Omental fat pad (tissue), 4 donors: ENCODE results near the gene AOAH. TPM values are rescaled to one million over a fixed set of nuclear protein-coding genes. Genes with fewer than 3 reads are reported as not detected.

Experiments used
- ATAC-seq: fragments of 150-250 bp; one replicate; pipeline ENCODE4 v1.9.1; 2016; ENCODE audit warnings: mild to moderate bottlenecking, moderate library complexity; ENCODE audit not compliant: low FRiP score
- DNase-seq: peaks from one replicate; pipeline ENCODE4 v3.0.0-alpha.2; 2019; ENCODE audit warnings: low spot score
- total RNA-seq, 4 donors: library from RNA; depleted of rRNA; stranded (reverse); fragments of >200 nt; gene quantifications; one replicate each; pipeline ENCODE4 v1.1.0, GENCODE V29; 2016
- TF ChIP-seq, protein P1 (sequence below), 3 donors: fragments of 450-650 bp; IDR thresholded peaks; one replicate each; pipeline ENCODE4 v1.5.1; 2016 to 2017; ENCODE audit warnings: antibody characterized with exemption in 3 of 3, mild to moderate bottlenecking in 3 of 3, moderate library complexity in 2 of 3

Gene AOAH
- total RNA-seq, 4 donors from 2014 or later: 5.8 to 27.9 (median 16.7) TPM

DNA sequence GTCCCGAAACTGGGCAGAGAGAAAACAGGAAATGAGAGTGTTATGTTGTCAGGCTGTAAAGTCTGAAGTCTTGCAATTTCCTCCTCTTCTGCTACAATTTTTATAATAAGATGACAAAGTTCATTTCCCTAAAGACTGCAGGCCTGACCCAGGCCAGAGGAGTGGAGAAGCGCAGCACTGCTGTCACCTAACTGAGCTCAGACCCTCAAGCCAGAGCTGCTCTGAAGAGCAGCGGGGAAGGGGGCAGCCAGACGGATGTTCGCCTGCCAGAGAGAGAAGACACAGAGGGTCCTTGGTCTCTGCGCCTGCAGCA is 12.6 kb upstream of the AOAH start:
- DNase-seq (no peak), ATAC-seq (no peak)
- TF ChIP-seq, protein P1, sequence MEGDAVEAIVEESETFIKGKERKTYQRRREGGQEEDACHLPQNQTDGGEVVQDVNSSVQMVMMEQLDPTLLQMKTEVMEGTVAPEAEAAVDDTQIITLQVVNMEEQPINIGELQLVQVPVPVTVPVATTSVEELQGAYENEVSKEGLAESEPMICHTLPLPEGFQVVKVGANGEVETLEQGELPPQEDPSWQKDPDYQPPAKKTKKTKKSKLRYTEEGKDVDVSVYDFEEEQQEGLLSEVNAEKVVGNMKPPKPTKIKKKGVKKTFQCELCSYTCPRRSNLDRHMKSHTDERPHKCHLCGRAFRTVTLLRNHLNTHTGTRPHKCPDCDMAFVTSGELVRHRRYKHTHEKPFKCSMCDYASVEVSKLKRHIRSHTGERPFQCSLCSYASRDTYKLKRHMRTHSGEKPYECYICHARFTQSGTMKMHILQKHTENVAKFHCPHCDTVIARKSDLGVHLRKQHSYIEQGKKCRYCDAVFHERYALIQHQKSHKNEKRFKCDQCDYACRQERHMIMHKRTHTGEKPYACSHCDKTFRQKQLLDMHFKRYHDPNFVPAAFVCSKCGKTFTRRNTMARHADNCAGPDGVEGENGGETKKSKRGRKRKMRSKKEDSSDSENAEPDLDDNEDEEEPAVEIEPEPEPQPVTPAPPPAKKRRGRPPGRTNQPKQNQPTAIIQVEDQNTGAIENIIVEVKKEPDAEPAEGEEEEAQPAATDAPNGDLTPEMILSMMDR (IDR thresholded peaks at IDR 0.05): no peak

DNA sequence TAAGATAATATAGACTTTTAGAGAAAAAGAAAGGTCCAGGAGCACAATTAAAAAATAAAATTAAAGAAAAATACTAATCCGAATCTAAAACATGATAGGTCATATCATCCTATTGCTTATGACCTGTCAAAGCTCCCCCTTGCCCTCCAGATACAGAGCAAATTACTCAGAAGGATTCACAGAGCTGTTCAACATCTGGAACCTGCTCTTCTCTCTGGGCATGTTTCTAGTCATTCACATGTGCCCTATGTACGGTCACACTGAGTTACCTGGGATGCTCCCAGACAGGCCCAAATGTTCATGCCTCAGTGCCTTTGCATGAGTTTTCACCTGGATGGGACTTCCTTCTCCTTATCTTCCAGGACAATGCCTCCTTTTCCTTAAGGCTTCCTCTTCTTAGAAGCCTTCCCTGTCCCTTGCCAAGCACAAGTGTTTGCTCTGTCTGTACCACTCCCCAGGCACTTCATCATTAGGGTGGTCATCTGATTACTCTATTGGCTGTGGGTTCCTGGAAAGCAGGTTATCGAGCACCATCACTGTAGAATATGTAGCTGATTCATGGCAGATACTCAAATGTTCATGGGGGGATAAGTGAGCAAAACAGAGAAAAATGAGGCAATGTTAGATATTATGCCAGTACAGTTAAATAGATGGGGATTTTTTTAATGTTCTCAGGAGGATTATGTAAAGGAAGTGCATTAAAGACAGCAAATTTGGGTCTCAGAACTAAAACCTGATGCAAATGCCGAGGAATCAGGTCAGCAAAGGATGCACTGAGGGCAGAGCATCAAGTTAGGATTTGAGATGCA is 12.0 kb upstream of the AOAH start:
- no peak for ATAC-seq
- TF ChIP-seq, protein P1 (IDR thresholded peaks at IDR 0.05): no peak
- no peak for DNase-seq

DNA sequence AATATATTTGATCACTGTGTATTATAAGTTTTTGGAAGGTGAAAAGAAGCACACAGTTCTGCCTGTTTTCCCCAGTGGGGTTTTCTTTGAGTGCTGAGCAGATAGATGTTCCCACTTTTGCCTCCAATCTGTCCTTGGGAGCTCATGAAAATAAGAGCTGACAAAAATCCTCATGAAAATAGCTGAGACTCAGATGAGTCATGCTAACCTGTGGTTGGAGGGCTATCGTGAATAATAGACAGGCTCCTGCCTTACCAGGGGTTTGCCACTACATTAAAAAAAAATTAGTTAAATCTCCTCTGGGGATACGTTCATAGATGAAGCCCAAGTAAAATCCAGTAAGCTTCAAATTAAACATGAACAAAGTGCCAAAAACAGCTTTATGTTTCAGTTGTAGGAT is 10.9 kb upstream of the AOAH start:
- ATAC-seq (no peak), DNase-seq (no peak)
- TF ChIP-seq, protein P1 (IDR thresholded peaks at IDR 0.05): no peak

DNA sequence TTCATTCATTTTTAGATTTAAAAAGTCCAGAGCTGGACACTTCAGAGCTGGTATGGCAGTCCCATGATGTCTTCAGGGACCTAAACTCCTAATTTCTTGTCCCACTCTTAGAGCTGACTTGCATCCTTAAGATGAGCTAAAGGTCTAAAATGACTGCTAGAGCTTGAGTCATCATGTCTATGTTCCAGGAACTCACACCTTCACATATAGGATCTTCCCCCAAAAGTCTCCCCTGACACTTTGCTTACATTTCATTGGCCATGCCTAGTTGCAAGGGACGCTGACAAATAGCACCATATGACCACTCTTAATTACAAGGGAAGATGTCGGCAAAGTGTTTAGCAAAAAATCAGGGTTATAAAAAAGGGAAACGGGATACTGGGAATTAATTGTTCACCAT is 10.4 kb upstream of the AOAH start:
- ATAC-seq (no peak), DNase-seq (no peak)
- TF ChIP-seq, protein P1 (IDR thresholded peaks at IDR 0.05): no peak

DNA sequence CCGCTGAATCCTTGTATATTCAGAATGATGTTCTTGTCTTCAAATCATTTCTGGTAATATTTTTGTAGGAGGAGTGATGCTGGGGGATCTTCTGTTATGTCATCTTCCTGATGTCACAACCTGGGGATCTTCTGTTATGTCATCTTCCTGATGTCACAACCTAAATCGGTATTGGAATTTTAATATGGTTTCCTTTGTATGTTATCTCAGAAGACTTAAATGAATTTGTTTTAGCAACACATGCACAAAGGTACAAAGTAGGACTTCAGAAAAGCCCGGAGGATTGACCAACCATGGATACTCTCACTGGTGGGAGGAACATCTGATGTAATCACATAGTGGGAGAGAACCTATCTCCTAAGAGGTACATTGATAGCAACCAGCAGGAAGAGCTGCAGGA is 9.1 kb upstream of the AOAH start:
- ATAC-seq: no peak
- no peak for DNase-seq

DNA sequence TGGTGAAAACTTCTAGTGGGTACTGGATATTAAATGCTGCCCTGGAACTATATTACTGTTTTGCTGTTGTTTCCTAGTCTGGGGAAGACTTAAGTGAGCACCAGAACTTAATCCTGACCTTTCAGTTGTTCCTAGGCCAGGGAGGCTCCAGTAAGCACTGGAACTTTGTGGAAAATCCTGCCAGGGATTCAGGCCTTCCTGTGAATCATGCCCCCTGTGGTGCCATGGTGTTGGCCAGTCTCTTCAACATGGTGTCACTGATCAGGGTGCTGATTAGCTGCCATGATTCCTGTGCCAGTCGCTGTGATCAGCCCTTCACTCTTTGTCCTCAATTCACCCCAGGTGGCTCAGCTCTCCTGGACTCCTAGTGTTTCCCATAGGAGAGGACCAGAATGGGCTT is 8.5 kb upstream of the AOAH start:
- no peak for ATAC-seq
- TF ChIP-seq, protein P1 (IDR thresholded peaks at IDR 0.05): no peak
- DNase-seq: no peak

More for the DNA sequence above, 9.1 kb upstream of the AOAH start:
- TF ChIP-seq, protein P1 (IDR thresholded peaks at IDR 0.05): no peak

DNA sequence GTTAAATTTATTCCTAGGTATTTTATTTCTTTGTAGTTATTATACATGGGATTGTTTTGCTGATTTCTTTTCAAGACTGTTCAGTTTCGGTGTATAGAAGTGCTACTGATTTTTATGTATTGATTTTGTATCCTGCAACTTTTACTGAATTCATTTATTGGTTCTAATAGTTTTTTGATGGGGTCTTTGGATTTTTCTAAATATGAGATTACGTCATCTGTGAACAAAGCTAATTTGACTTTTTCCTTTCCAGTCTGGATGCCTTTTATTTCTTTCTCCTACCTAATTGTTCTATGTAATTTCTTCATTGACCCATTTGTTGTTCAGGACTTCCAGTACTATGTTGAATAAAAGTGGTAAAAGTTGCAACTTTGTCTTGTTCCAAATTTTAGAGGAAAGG is 5.8 kb upstream of the AOAH start:
- ATAC-seq (no peak), DNase-seq (no peak)
- TF ChIP-seq, protein P1 (IDR thresholded peaks at IDR 0.05): no peak
